ENCODE measurements around the gene CDH18.

Gene CDH18

GRCh38 chr5:19910136-19910535 lies 77.9 kb downstream of the CDH18 start:
- no peak for TF ChIP-seq EZH2phosphoT487 (IDR thresholded peaks at IDR 0.05; ENCODE audit: low read length)
- TF ChIP-seq, protein P1, sequence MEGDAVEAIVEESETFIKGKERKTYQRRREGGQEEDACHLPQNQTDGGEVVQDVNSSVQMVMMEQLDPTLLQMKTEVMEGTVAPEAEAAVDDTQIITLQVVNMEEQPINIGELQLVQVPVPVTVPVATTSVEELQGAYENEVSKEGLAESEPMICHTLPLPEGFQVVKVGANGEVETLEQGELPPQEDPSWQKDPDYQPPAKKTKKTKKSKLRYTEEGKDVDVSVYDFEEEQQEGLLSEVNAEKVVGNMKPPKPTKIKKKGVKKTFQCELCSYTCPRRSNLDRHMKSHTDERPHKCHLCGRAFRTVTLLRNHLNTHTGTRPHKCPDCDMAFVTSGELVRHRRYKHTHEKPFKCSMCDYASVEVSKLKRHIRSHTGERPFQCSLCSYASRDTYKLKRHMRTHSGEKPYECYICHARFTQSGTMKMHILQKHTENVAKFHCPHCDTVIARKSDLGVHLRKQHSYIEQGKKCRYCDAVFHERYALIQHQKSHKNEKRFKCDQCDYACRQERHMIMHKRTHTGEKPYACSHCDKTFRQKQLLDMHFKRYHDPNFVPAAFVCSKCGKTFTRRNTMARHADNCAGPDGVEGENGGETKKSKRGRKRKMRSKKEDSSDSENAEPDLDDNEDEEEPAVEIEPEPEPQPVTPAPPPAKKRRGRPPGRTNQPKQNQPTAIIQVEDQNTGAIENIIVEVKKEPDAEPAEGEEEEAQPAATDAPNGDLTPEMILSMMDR (IDR thresholded peaks at IDR 0.05; ENCODE audit: low read length), result no peak
- TF ChIP-seq EZH2 (optimal IDR thresholded peaks at IDR 0.05; ENCODE audit: low read depth, low read length), result no peak
- H3K4me2 ChIP-seq (ENCODE audit: low read depth, low read length), result no peak overlapping the region
- H3K36me3 ChIP-seq (replicated peaks; ENCODE audit: insufficient read depth, low read length), result no peaks in the 10 kb centered on the region
- H3K9me2 ChIP-seq (replicated peaks; ENCODE audit: insufficient read depth, low read length), result no peaks in the 10 kb centered on the region
- DNase-seq, result no peak
- H2AFZ ChIP-seq (ENCODE audit: low read length), result no peak overlapping the region
- no peaks in the 10 kb centered on the region for H4K20me1 ChIP-seq (ENCODE audit: insufficient read depth, low read length)
- no peak overlapping the region for H3K27ac ChIP-seq (ENCODE audit: low read length)
- H3K4me3 ChIP-seq (ENCODE audit: low read length), result no peak overlapping the region
- no peaks in the 10 kb centered on the region for H3K9me3 ChIP-seq (replicated peaks; ENCODE audit: insufficient read depth, low read length)
- no peaks in the 10 kb centered on the region for H3F3A ChIP-seq (ENCODE audit: insufficient read depth, low read length)
- H3K79me2 ChIP-seq (ENCODE audit: low read length), result no peaks in the 10 kb centered on the region
- H3K27me3 ChIP-seq (replicated peaks; ENCODE audit: insufficient read depth, low read length), result no peaks in the 10 kb centered on the region
- no peak overlapping the region for H3K9ac ChIP-seq (ENCODE audit: low read length)
- H3K4me1 ChIP-seq (ENCODE audit: low read length), result no peaks in the 10 kb centered on the region

- Histone ChIP-seq H3K9me2 (replicated peaks; ENCODE audit: insufficient read depth, low read length) (no peaks in the 10 kb centered on the region), H3K27ac (ENCODE audit: low read length) (no peak overlapping the region), H3K79me2 (ENCODE audit: low read length) (no peaks in the 10 kb centered on the region), H3K4me2 (ENCODE audit: low read depth, low read length) (no peak overlapping the region), H3K4me3 (ENCODE audit: low read length) (no peak overlapping the region), H3K27me3 (replicated peaks; ENCODE audit: insufficient read depth, low read length) (no peaks in the 10 kb centered on the region), H3F3A (ENCODE audit: insufficient read depth, low read length) (no peaks in the 10 kb centered on the region), H3K36me3 (replicated peaks; ENCODE audit: insufficient read depth, low read length) (no peaks in the 10 kb centered on the region), H3K9ac (ENCODE audit: low read length) (no peak overlapping the region), H3K9me3 (replicated peaks; ENCODE audit: insufficient read depth, low read length) (no peaks in the 10 kb centered on the region), H4K20me1 (ENCODE audit: insufficient read depth, low read length) (no peaks in the 10 kb centered on the region), H3K4me1 (ENCODE audit: low read length) (peaks cover 2% of the 10 kb centered on the region; the same call in 1 of the 2 replicates), H2AFZ (ENCODE audit: low read length) (no peak overlapping the region)
- TF ChIP-seq EZH2phosphoT487 (IDR thresholded peaks at IDR 0.05; ENCODE audit: low read length), result no peak
- TF ChIP-seq EZH2 (optimal IDR thresholded peaks at IDR 0.05; ENCODE audit: low read depth, low read length), result no peak
- TF ChIP-seq, protein P1 (IDR thresholded peaks at IDR 0.05; ENCODE audit: low read length), result no peak
- no peak for DNase-seq
These were observed 83.2 kb downstream of the CDH18 start for GRCh38 chr5:19904766-19905165.

- Histone ChIP-seq H4K20me1 (ENCODE audit: insufficient read depth, low read length) (no peaks in the 10 kb centered on the region), H3K9me3 (replicated peaks; ENCODE audit: insufficient read depth, low read length) (no peaks in the 10 kb centered on the region), H3K4me3 (ENCODE audit: low read length) (no peak overlapping the region), H3K27ac (ENCODE audit: low read length) (no peak overlapping the region), H3F3A (ENCODE audit: insufficient read depth, low read length) (no peaks in the 10 kb centered on the region), H3K9me2 (replicated peaks; ENCODE audit: insufficient read depth, low read length) (no peaks in the 10 kb centered on the region), H2AFZ (ENCODE audit: low read length) (no peak overlapping the region), H3K36me3 (replicated peaks; ENCODE audit: insufficient read depth, low read length) (no peaks in the 10 kb centered on the region), H3K9ac (ENCODE audit: low read length) (no peak overlapping the region), H3K79me2 (ENCODE audit: low read length) (no peaks in the 10 kb centered on the region), H3K27me3 (replicated peaks; ENCODE audit: insufficient read depth, low read length) (no peaks in the 10 kb centered on the region), H3K4me2 (ENCODE audit: low read depth, low read length) (no peak overlapping the region), H3K4me1 (ENCODE audit: low read length) (peaks cover 3% of the 10 kb centered on the region; the same call in 1 of the 2 replicates)
- no peak for DNase-seq
- TF ChIP-seq, protein P1 (IDR thresholded peaks at IDR 0.05; ENCODE audit: low read length), result no peak
- no peak for TF ChIP-seq EZH2 (optimal IDR thresholded peaks at IDR 0.05; ENCODE audit: low read depth, low read length)
- no peak for TF ChIP-seq EZH2phosphoT487 (IDR thresholded peaks at IDR 0.05; ENCODE audit: low read length)
These were observed 84.4 kb downstream of the CDH18 start for GRCh38 chr5:19903611-19904010.

All from MM.1S (cell line).